Measurements from ENCODE around the gene TRMT2B.
"Not testable (repeated sequence)": the region's sequence is repeated elsewhere in the genome, so short reads cannot be mapped to it uniquely, and the experiment has no call there.

Gene TRMT2B

DNA sequence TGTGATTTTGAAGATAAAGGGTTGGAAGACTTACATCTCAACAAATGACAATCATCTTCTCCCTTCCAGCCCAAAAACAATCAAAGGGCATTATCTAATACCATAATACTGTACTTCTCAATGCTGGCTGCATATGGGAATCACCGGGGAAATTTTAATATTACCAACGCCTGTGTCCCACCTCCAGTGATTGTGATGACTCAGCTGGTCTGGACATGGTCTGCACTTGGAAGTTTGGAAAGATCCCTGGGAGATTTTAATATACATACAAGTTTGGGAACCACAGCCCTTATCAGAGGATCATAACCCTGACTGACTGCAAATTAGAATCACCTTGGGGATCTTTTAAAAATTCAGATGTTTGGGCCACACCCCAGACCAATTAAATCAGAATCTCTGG lies 52.5 kb downstream of the TRMT2B start:
- FAIRE-seq, result no peak

DNA sequence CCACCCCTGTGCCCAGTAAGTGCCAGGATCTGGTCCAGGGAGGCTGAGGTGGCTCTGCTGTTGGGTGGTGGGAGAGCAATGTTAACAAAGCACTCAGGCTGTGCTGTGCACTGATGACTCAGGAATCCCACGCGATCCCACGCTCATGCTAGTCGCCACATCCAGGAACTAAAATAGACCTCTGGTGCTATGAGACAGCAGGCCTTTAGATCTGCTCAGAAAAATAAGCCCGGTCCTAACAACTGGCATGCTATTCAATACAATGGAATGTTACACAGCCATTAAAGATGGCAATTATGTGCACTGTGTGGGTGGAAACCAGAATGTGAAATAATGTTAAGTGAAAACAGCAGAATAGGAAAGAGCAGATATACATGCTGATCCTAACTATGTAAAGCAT lies 56.4 kb downstream of the TRMT2B start:
- FAIRE-seq, result no peak

- FAIRE-seq, result no peak
Measured at GRCh38 chrX:100994352-100995281, 57.3 kb downstream of the TRMT2B start.

GRCh38 chrX:100990139-100990538 lies 61.8 kb downstream of the TRMT2B start:
- FAIRE-seq, result no peak

DNA sequence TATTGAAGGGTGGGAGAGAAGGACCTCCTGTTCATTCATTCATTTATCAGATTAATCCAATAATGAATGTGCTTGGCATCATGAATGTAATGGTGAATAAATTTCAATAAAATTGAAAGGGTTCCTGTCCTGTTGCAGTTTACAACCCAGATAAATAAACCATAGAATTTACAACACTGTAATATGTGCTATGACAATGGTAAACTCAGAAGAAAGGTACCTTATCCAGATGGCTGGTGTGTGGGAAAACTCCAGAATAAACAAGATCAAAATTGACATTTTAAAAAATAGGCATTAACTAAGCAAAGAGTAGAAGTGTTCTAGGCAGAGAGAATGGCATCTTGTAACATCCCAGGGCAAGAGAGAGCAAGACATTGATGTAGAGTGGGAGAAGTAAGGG lies 67.1 kb downstream of the TRMT2B start:
- no peak for FAIRE-seq

DNA sequence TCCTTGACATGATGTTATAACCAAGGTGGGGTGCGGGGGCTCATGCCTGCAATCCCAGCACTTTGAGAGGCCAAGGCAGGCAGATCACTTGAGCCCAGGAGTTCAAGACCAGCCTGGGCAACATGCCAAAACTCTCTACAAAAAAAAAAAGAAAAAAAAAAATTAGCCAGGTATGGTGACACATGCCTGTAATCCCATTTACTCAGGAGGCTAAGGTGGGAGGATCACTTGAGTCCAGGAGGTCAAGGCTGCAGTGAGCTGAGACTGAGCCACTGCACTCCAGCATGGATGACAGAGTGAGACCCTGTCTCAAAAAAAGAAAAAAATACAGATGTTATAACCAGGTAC lies 70.4 kb downstream of the TRMT2B start:
- not testable (repeated sequence) for FAIRE-seq

DNA sequence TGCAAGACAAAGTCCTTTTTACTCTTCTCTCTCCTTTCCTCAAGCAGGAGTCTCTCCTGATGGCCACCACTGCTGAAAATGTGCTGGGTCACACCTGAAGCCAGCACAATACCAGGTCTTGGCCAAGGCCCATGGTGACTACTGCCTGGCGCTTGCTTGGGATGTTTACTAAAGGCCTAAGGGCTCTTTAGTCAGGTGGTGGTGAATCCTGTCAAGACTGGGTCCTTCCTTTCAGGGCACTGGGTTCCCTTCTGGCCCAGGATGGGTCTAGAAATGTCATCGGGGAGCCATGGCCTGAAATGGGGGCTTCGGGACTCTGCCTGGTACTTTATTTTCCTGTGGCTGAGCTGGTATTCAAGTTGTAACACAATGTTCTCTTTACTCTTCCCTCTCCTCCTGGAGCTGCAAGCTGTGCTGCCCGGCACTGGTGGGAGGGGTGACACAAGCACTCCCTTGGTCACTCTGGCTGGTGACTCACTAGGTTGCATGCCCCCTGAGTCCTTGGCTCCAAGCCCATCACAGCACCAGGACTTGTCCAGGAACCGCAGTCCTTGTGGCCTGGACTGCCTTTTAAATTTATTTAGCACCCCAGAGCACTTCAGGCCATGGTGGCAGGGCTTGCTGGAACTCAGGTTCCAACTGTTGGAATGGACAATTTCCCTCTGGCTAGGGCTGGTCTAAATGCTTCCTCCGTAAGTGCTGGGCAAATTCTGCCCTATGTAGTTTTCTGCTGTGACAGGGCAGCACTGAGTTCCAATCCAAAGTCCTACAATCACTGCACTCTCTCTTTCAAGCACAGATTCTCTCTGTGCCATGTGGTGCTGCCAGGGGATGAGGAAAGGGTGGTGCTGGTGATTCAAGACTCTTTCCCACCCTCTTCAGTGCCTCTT lies 71.1 kb downstream of the TRMT2B start:
- no peak for FAIRE-seq

GRCh38 chrX:100979881-100980607 lies 71.9 kb downstream of the TRMT2B start:
- no peak for FAIRE-seq

GRCh38 chrX:100976211-100976610 lies 75.7 kb downstream of the TRMT2B start:
- FAIRE-seq, result no peak

- no peak for FAIRE-seq
Measured at GRCh38 chrX:100975212-100975611, 76.7 kb downstream of the TRMT2B start.

GRCh38 chrX:100973411-100973810 lies 78.5 kb downstream of the TRMT2B start:
- FAIRE-seq, result no peak

GRCh38 chrX:100969936-100970335 lies 82.0 kb downstream of the TRMT2B start:
- FAIRE-seq, result no peak

GRCh38 chrX:100969408-100969807 lies 82.5 kb downstream of the TRMT2B start, which contains the start of gene ARL13A:
Gene ARL13A (plus strand): TSS chrX:100969708. CDS start chrX:100973690, 3,982 bp downstream.
- no peak for FAIRE-seq

- no peak for FAIRE-seq
Measured at GRCh38 chrX:100964362-100964761, 87.5 kb downstream of the TRMT2B start.

GRCh38 chrX:100962811-100963210 lies 89.1 kb downstream of the TRMT2B start:
- FAIRE-seq, result no peak
